Bronchial epithelial cell (primary cell): ENCODE results near the gene PI4KB. TPM values are rescaled to one million over a fixed set of nuclear protein-coding genes. Genes with fewer than 3 reads are reported as not detected.
"Not testable (repeated sequence)": the region's sequence is repeated elsewhere in the genome, so short reads cannot be mapped to it uniquely, and the experiment has no call there.

ENCODE experiments used
- DNase-seq: peaks from one replicate; pipeline ENCODE4 v3.0.0-alpha.2; 2010; ENCODE audit warnings: low read depth
- FAIRE-seq: peaks from 2 replicates; lab custom pipeline; 2011; peaks lifted over from hg19 to GRCh38; lab: Jason Lieb, UNC
- H3K27me3 ChIP-seq: 2 replicates; pipeline ENCODE4 v1.5.1; 2011; ENCODE audit warnings: low read length; ENCODE audit not compliant: control insufficient read depth, insufficient read depth
- H3K36me3 ChIP-seq: 2 replicates; pipeline ENCODE4 v1.5.1; 2011; ENCODE audit warnings: low read length; ENCODE audit not compliant: control insufficient read depth, insufficient read depth
- H3K4me3 ChIP-seq: 2 replicates; pipeline ENCODE4 v1.5.1; 2011; ENCODE audit warnings: mild to moderate bottlenecking, low read depth, low read length, control low read depth
- total RNA-seq: library from RNA; depleted of rRNA; stranded (reverse); fragments of >200 nt; gene quantifications from 2 replicates; pipeline ENCODE4 v1.2.1, GENCODE V29; 2014
- TF ChIP-seq, protein P1 (sequence below): IDR thresholded peaks from 2 replicates; pipeline ENCODE4 v1.5.1; 2011; ENCODE audit warnings: mild to moderate bottlenecking, moderate library complexity, low read length, control low read depth, inconsistent platforms; ENCODE audit not compliant: insufficient read depth, severe bottlenecking

Gene PI4KB
- total RNA-seq, 1 donor from 2014 or later: 20.8 TPM

- no peaks in the 10 kb centered on the region for H3K27me3 ChIP-seq
- H3K4me3 ChIP-seq: peak overlapping the region; percentile 86
- FAIRE-seq (no peak), DNase-seq (no peak)
- TF ChIP-seq, protein P1, sequence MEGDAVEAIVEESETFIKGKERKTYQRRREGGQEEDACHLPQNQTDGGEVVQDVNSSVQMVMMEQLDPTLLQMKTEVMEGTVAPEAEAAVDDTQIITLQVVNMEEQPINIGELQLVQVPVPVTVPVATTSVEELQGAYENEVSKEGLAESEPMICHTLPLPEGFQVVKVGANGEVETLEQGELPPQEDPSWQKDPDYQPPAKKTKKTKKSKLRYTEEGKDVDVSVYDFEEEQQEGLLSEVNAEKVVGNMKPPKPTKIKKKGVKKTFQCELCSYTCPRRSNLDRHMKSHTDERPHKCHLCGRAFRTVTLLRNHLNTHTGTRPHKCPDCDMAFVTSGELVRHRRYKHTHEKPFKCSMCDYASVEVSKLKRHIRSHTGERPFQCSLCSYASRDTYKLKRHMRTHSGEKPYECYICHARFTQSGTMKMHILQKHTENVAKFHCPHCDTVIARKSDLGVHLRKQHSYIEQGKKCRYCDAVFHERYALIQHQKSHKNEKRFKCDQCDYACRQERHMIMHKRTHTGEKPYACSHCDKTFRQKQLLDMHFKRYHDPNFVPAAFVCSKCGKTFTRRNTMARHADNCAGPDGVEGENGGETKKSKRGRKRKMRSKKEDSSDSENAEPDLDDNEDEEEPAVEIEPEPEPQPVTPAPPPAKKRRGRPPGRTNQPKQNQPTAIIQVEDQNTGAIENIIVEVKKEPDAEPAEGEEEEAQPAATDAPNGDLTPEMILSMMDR: no peak
- H3K36me3 ChIP-seq: peaks cover 21% of the 10 kb centered on the region
These were observed 44.1 kb downstream of the PI4KB start for GRCh38 chr1:151282883-151283725.

- TF ChIP-seq, protein P1: no peak
- no peaks in the 10 kb centered on the region for H3K27me3 ChIP-seq
- peak within 1 kb of the TSS; percentile 86 for H3K4me3 ChIP-seq
- H3K36me3 ChIP-seq: peaks cover 13% of the 10 kb centered on the region
- DNase-seq: peak; percentile 99
- no peak for FAIRE-seq
These were observed 45.0 kb downstream of the PI4KB start, which contains the start of gene ZNF687 for GRCh38 chr1:151281969-151282882. Gene ZNF687, plus strand, starts transcription at chr1:151282299. Its CDS starts 3,993 bp downstream, at chr1:151286292.

GRCh38 chr1:151281225-151281968 is 45.8 kb downstream of the PI4KB start:
- TF ChIP-seq, protein P1: no peak
- peak; percentile 91 for DNase-seq
- FAIRE-seq: no peak
- Histone ChIP-seq H3K4me3 (peak overlapping the region; percentile 86), H3K27me3 (no peaks in the 10 kb centered on the region), H3K36me3 (peaks cover 6% of the 10 kb centered on the region)

DNA sequence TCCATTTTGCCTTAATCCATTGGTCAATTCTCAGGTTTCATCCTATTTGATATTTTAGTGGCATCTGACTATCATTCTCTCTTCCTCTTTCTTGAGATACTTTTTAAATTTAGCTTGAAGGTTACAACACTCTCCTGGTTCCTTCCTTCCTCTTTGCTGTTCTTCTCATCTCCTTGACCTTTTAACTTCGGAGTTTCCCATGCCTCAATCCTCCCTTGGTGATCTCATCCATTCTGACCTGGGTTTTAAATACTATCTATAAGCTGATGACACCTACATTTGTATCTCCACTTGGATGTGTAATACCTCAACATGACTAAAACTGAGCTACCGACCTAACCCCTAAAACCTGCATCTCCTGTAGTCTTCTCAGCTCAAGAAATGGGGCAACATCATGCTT is 50.0 kb downstream of the PI4KB start:
- DNase-seq (no peak), FAIRE-seq (no peak)
- TF ChIP-seq, protein P1: no peak
- Histone ChIP-seq H3K4me3 (no peak overlapping the region), H3K36me3 (no peaks in the 10 kb centered on the region), H3K27me3 (no peaks in the 10 kb centered on the region)

GRCh38 chr1:151275341-151275740 is 51.9 kb downstream of the PI4KB start:
- not testable (repeated sequence) for H3K4me3 ChIP-seq, FAIRE-seq, H3K27me3 ChIP-seq, H3K36me3 ChIP-seq, DNase-seq
